ENCODE results near the gene ABCG4.

- TF ChIP-seq CTCF (IDR thresholded peaks at IDR 0.05) (no peak), POLR2A (IDR thresholded peaks at IDR 0.05; ENCODE audit: low read depth) (no peak), POLR2AphosphoS5 (IDR thresholded peaks at IDR 0.05) (no peak), EP300 (IDR thresholded peaks at IDR 0.05) (no peak)
These were observed 40.0 kb downstream of the ABCG4 start for GRCh38 chr11:119188887-119189286.
